GM21526 (cell line): ENCODE measurements around the gene SLIT3.

Source experiments
- ATAC-seq: cut with Tn5 transposase; IDR thresholded peaks from one replicate; pipeline ENCODE4 v1.9.1; 2021; ENCODE audit warnings: moderate library complexity; ENCODE audit not compliant: unreplicated experiment, low FRiP score

The SLIT3 gene

DNA sequence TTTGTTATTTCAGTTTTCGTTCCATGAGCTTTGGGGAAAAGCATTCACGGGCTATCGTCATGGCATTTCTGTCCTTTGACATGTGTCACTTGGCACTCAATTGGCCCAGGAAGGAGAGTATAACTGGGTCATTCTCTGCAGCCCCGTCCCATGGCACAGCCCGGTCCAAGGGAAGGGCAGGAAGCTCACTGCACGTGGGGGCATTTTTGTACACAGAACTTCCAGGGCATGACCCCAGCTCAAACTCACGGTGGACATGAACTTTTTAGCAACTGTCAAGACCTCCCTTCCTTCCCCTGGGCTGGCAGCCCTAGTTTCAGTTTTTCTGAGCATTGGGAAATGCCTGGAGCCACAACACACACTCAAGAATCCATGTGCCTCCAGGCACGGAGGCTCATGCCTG is 560.1 kb downstream of the SLIT3 start:
- ATAC-seq: no peak

- no peak for ATAC-seq
Measured at GRCh38 chr5:168740092-168740800, 560.7 kb downstream of the SLIT3 start.

- no peak for ATAC-seq
Measured at GRCh38 chr5:168737066-168737465, 563.9 kb downstream of the SLIT3 start.

DNA sequence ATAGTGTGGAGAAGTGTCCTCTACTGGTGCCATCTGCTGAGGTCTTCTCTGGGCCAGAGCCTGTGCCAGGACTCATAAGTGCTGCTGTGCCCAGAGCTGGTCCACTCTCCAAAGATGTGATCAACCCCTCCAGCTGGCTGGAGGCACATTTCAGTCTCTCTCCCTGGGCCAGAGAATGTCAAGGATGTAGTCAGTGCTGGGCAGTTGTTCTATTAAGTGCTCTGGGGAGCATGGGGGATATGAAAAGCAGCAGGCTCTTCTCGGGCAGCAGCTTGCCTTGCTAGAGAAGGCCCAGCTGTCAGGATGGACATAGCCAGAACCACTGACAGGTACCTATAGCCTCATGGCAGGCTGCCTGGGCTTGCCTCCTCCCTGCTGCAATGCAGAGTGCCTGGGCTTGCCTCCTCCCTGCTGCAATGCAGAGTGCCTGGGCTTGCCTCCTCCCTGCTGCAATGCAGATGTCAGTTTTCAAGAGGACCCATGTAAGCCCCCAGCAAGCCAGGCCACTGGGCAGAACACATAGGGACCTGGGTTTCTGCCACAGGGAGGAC is 564.6 kb downstream of the SLIT3 start:
- no peak for ATAC-seq

DNA sequence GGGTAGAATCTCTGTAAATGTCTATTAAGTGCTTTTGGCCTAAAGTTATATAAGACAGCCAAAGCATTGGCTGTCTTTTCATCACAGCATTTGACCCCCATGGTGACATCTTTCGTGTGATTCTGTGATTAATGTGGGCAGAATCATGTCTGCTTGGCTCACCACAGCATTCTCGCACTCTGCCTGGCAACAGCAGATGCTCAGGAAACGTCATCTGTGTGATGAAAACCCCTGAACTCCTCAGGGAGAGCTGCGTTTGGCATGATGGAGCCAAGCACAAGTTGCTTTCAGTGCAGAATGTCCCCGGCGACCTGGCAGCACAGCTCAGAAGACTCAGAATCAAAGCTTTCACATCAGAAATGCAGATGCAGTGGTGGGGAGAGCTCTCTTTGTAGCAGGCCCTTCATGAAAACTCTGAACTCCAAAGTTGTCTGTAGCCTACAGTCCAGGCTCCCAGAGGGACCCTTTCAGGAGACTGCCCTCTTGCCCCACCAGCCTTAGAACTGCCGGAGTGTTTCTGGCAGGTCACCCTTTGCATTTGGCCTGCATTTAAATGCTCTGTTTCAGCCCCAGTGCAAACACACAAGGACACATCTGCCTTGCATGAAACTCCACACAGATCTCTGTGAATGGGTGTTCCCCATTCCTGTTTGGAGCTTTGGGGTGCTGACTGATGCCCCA is 566.2 kb downstream of the SLIT3 start:
- no peak for ATAC-seq

DNA sequence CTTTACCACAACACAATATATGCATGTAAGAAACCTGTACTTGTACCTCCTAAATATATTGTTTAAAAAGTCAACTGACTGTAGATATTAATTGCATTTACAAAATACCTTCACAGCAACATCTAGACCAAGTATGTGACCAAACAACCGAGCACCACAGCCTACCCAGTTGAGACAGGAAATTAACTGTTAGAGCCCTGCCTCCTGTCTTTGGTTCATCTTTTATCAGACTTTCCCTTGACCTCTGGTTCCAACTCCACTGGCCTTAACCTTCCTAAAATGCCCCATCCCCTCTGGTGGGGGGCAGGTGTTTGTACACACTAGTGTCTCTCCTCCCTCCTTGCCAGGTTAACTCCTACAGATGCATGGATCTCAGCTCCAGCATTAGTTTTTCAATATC is 566.8 kb downstream of the SLIT3 start:
- no peak for ATAC-seq

GRCh38 chr5:168728546-168729211 is 572.3 kb downstream of the SLIT3 start:
- no peak for ATAC-seq

GRCh38 chr5:168727547-168727946 is 573.4 kb downstream of the SLIT3 start:
- no peak for ATAC-seq

DNA sequence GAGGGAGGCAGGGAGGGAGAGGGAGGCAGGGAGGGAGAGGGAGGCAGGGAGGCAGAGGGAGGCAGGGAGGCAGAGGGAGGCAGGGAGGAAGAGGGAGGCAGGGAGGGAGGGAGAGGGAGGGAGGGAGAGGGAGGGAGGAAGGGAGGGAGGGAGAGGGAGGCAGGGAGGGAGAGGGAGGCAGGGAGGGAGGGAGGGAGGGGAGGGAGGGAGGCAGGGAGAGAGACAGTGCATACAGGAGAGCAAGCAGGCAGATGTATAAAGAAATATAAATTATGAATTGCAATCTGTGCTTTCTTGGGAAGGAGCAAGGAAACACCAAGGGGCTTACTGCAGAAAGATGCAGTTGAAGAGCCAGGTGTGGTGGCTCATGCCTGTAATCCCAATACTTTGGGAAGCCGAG is 574.6 kb downstream of the SLIT3 start:
- ATAC-seq: no peak

DNA sequence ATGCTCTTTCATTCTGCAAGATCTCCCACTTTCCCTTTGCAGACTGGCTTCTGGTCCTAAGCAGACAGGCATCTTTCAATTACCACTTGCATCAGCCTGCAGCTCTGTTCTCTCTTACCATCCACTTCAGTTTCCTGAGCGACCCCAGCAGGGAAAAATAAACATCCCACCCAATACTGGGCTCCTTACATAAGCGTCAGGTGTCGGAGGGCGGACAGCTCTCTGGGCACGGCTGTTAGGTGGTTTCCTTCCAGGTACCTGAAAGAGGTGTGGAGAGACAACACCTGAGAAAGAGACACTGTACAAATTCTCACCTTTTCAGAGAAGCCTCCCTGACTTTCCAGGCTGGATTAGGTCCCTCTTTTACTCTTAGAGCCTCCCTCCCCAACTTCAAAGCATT is 576.7 kb downstream of the SLIT3 start:
- ATAC-seq: no peak

- no peak for ATAC-seq
Measured at GRCh38 chr5:168723037-168723436, 577.9 kb downstream of the SLIT3 start.

GRCh38 chr5:168721966-168722365 is 579.0 kb downstream of the SLIT3 start:
- ATAC-seq: no peak

- no peak for ATAC-seq
Measured at GRCh38 chr5:168721002-168721753, 579.8 kb downstream of the SLIT3 start.

DNA sequence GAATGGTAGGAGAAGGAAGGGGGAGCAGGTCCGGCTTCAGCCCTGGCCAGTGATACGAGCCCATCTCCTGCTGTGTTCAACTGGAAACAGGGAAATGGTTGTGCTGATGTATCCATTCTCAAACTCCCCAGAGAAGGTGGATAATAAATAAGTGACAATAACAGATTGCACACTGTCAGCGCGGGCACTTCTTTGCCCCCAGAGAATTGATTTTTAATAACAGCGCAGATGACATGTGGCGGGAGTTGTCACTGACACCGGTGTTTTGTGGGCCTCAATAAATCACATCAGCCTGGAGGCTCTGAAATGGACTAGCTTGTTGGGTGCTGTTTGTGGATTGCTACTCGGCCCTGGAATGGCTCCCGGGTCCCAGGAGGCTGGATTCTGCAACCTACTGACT is 580.4 kb downstream of the SLIT3 start:
- ATAC-seq: no peak

- ATAC-seq: no peak
Measured at GRCh38 chr5:168714046-168714445, 586.9 kb downstream of the SLIT3 start.

DNA sequence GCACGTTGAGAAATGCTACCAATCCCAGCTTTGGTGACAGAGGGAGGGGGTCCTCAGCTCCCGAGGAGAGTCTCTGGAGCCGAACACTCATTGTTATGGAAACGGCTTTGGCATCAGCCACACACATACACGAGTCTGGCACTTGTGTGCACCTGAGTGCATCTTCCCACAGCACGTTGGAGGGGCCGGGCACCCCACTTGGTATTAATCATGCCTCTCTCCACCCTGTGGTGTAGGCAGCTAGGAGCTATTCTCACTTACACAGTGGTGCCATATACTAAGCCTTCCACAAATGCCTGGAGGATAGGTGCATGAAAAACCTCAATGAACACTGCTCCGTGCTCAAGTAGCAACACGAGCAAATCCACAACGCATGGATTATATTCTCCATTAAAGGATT is 587.9 kb downstream of the SLIT3 start:
- ATAC-seq: no peak

- peak; percentile 67 for ATAC-seq
Measured at GRCh38 chr5:168712280-168712924, 588.5 kb downstream of the SLIT3 start.

DNA sequence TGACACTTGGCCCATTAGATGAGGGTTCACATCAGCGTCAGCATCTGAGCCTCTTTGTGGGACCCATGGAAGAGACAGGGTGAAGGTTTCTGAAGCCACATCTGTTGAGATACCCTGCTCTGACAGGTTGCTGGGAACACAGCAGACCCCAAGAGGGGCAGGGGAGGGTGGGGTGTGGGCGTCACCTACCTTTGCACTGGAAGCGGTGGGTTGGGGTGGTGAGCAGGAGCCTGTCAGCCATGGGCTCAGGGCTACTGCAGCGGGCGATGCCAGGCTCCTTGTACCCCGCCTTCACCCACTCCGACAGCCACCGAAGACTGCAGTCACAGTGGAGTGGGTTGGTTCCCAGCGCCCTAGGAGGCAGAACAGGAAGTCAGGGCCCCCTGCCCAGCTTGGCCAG is 590.2 kb downstream of the SLIT3 start:
- ATAC-seq: no peak

GRCh38 chr5:168707716-168708695 is 592.9 kb downstream of the SLIT3 start:
- ATAC-seq: no peak
